Vagina (tissue), 2 donors: Measurements from ENCODE around the gene OBSCN. TPM values are rescaled to one million over a fixed set of nuclear protein-coding genes. Genes with fewer than 3 reads are reported as not detected.

Source experiments
- DNase-seq, 2 donors: peaks; one replicate each; pipeline ENCODE4 v3.0.0-alpha.2; 2017; ENCODE audit errors: extremely low spot score in 2 of 2
- H3K27ac ChIP-seq: fragments of 200-600 bp; sonication (generic); one replicate; pipeline ENCODE4 v1.5.1; 2019
- H3K27me3 ChIP-seq: fragments of 200-600 bp; sonication (generic); one replicate; pipeline ENCODE4 v1.5.1; 2019
- H3K36me3 ChIP-seq, 2 donors: fragments of 200-600 bp; sonication (generic); one replicate each; pipeline ENCODE4 v1.5.1; 2017 to 2019
- H3K4me1 ChIP-seq: fragments of 200-600 bp; sonication (generic); one replicate; pipeline ENCODE4 v1.5.1; 2019
- H3K4me3 ChIP-seq, 2 donors: fragments of 200-600 bp; sonication (generic); 1 replicate in 1 of 2; 2 replicates in 1 of 2; pipeline ENCODE4 v1.5.1; 2016 to 2019
- H3K9me3 ChIP-seq: fragments of 200-600 bp; sonication (generic); one replicate; pipeline ENCODE4 v1.5.1; 2019
- CTCF ChIP-seq, 3 experiments: fragments of 450-650 bp in 2 of 3; fragments of 200-600 bp in 1 of 3; sonication (generic) in 1 of 3; IDR thresholded peaks; one replicate each; pipeline ENCODE4 v1.5.1; 2017 to 2019; ENCODE audit warnings: antibody characterized with exemption in 3 of 3, mild to moderate bottlenecking in 2 of 3, moderate library complexity in 2 of 3
- POLR2A ChIP-seq, 2 donors: fragments of 450-650 bp; IDR thresholded peaks; one replicate each; pipeline ENCODE4 v1.6.1; 2017; ENCODE audit warnings: antibody characterized with exemption in 2 of 2, mild to moderate bottlenecking in 2 of 2, moderate library complexity in 2 of 2
- POLR2AphosphoS5 ChIP-seq, 2 donors: sonication (generic); formaldehyde crosslinking; IDR thresholded peaks; one replicate each; pipeline ENCODE4 v1.9.0; 2017; ENCODE audit warnings: antibody characterized with exemption in 2 of 2, mild to moderate bottlenecking in 2 of 2, low read depth in 1 of 2; ENCODE audit not compliant: insufficient read depth in 1 of 2
- intact Hi-C: fragments of 100-400 bp; cut with DNase I; formaldehyde crosslinking; loops from one replicate; pipeline ENCODE4 v1.15.1; 2023
- total RNA-seq: library from RNA; depleted of rRNA; stranded (reverse); fragments of >200 nt; gene quantifications from one replicate; pipeline ENCODE4 v1.2.3, GENCODE V29; 2016

OBSCN gene
- total RNA-seq, 1 donor from 2014 or later = 35.8 TPM

- TF ChIP-seq POLR2A (IDR thresholded peaks at IDR 0.05) = no peak
- TF ChIP-seq POLR2AphosphoS5 (IDR thresholded peaks at IDR 0.05; ENCODE audit: insufficient read depth in 1 of 2, low read depth in 1 of 2) = no peak
- no peak for TF ChIP-seq CTCF (IDR thresholded peaks at IDR 0.05)
- H3K4me3 ChIP-seq = no peak overlapping the region
- no peak for DNase-seq
- intact Hi-C loops = no loop called here
- peaks cover 0 to 4% of the 10 kb centered on the region in 2 donors for H3K36me3 ChIP-seq
- H3K27ac ChIP-seq = no peak overlapping the region
- H3K9me3 ChIP-seq = no peaks in the 10 kb centered on the region
- H3K27me3 ChIP-seq = no peaks in the 10 kb centered on the region
- no peaks in the 10 kb centered on the region for H3K4me1 ChIP-seq
Observed at GRCh38 chr1:228289996-228290881, 82.4 kb downstream of the OBSCN start.

- Histone ChIP-seq H3K27me3 (no peaks in the 10 kb centered on the region), H3K9me3 (no peaks in the 10 kb centered on the region), H3K36me3 (peaks cover 0 to 4% of the 10 kb centered on the region in 2 donors), H3K4me3 (no peak overlapping the region), H3K4me1 (no peaks in the 10 kb centered on the region), H3K27ac (no peak overlapping the region)
- TF ChIP-seq POLR2A (IDR thresholded peaks at IDR 0.05) = no peak
- no peak for TF ChIP-seq POLR2AphosphoS5 (IDR thresholded peaks at IDR 0.05; ENCODE audit: insufficient read depth in 1 of 2, low read depth in 1 of 2)
- no peak for TF ChIP-seq CTCF (IDR thresholded peaks at IDR 0.05)
- intact Hi-C loops = no loop called here
- no peak for DNase-seq
Observed at GRCh38 chr1:228291906-228292608, 84.2 kb downstream of the OBSCN start.

- H3K9me3 ChIP-seq = no peaks in the 10 kb centered on the region
- no peak for DNase-seq
Observed at GRCh38 chr1:228292609-228292911, 84.7 kb downstream of the OBSCN start.

GRCh38 chr1:228293393-228293792 lies 85.5 kb downstream of the OBSCN start:
- no peak overlapping the region for H3K27ac ChIP-seq

More at GRCh38 chr1:228292609-228292911, 84.7 kb downstream of the OBSCN start:
- Histone ChIP-seq H3K27me3 (no peaks in the 10 kb centered on the region), H3K4me3 (no peak overlapping the region), H3K36me3 (peaks cover 0 to 4% of the 10 kb centered on the region in 2 donors), H3K27ac (no peak overlapping the region), H3K4me1 (no peaks in the 10 kb centered on the region)
- no peak for TF ChIP-seq POLR2AphosphoS5 (IDR thresholded peaks at IDR 0.05; ENCODE audit: insufficient read depth in 1 of 2, low read depth in 1 of 2)
- no peak for TF ChIP-seq POLR2A (IDR thresholded peaks at IDR 0.05)
- intact Hi-C loops = no loop called here

More at GRCh38 chr1:228293393-228293792, 85.5 kb downstream of the OBSCN start:
- TF ChIP-seq CTCF (IDR thresholded peaks at IDR 0.05) = no peak
- TF ChIP-seq POLR2AphosphoS5 (IDR thresholded peaks at IDR 0.05; ENCODE audit: insufficient read depth in 1 of 2, low read depth in 1 of 2) = no peak
- Histone ChIP-seq H3K4me3 (no peak overlapping the region), H3K4me1 (no peaks in the 10 kb centered on the region), H3K9me3 (no peaks in the 10 kb centered on the region), H3K36me3 (peaks cover 0 to 4% of the 10 kb centered on the region in 2 donors), H3K27me3 (no peaks in the 10 kb centered on the region)
- intact Hi-C loops = no loop called here
- no peak for DNase-seq
